Caco-2 (cell line): ENCODE measurements around the gene GSDMA. TPM values are rescaled to one million over a fixed set of nuclear protein-coding genes. Genes with fewer than 3 reads are reported as not detected.

Experiments used
- BruUV-seq: library from RNA; stranded (reverse); fragments of 400-500 nt; replicated peaks from 2 replicates; lab custom pipeline; 2021; lab: Mats Ljungman, UMichigan
- CTCF ChIA-PET: fragments of 300-600 bp; sonication (Branson Sonifier 250); formaldehyde crosslinking; loops from one replicate; lab custom pipeline; 2022; ENCODE audit warnings: antibody characterized with exemption; lab: Charles Lee
- POLR2A ChIA-PET: fragments of 300-600 bp; sonication (Branson Sonifier 250); formaldehyde crosslinking; loops from one replicate; lab custom pipeline; 2022; ENCODE audit warnings: antibody characterized with exemption; lab: Charles Lee
- DNase-seq, 2 experiments: peaks; one replicate each; pipeline versions ENCODE4 v3.0.0 to v3.0.0-alpha.2; 2020 to 2022
- H3K27me3 ChIP-seq: replicated peaks from 2 replicates; pipeline ENCODE4 v1.6.0; 2011; ENCODE audit warnings: low read length; ENCODE audit not compliant: control insufficient read depth, insufficient read depth
- H3K36me3 ChIP-seq: 2 replicates; pipeline ENCODE4 v1.5.1; 2011; ENCODE audit warnings: low read length; ENCODE audit not compliant: control insufficient read depth, insufficient read depth
- H3K4me1 ChIP-seq: fragments of 250-450 bp; sonication (Bioruptor Pico); 2 replicates; pipeline ENCODE4 v1.5.1; 2020; ENCODE audit warnings: mild to moderate bottlenecking
- H3K4me3 ChIP-seq: 2 replicates; pipeline ENCODE4 v1.5.1; 2011; ENCODE audit warnings: low read depth, mild to moderate bottlenecking, control low read depth, low read length
- H3K9me3 ChIP-seq: fragments of 250-450 bp; sonication (Bioruptor Pico); 2 replicates; pipeline ENCODE4 v1.5.1; 2020; ENCODE audit warnings: mild to moderate bottlenecking, moderate library complexity
- H3K27ac Mint-ChIP-seq: one replicate; pipeline ENCODE4 v1.8.0; 2022; ENCODE audit warnings: mixed read lengths; ENCODE audit not compliant: unreplicated experiment
- H3K27me3 Mint-ChIP-seq: one replicate; pipeline ENCODE4 v1.8.0; 2022; ENCODE audit warnings: mixed read lengths; ENCODE audit not compliant: insufficient read depth, unreplicated experiment
- H3K36me3 Mint-ChIP-seq: one replicate; pipeline ENCODE4 v1.8.0; 2022; ENCODE audit warnings: mild to moderate bottlenecking, mixed read lengths; ENCODE audit not compliant: insufficient read depth, unreplicated experiment
- H3K4me1 Mint-ChIP-seq: one replicate; pipeline ENCODE4 v1.8.0; 2022; ENCODE audit warnings: low read depth, mixed read lengths; ENCODE audit not compliant: unreplicated experiment
- H3K4me3 Mint-ChIP-seq: one replicate; pipeline ENCODE4 v1.8.0; 2022; ENCODE audit warnings: mild to moderate bottlenecking, moderate library complexity, mixed read lengths; ENCODE audit not compliant: unreplicated experiment
- H3K9me3 Mint-ChIP-seq: one replicate; pipeline ENCODE4 v1.8.0; 2022; ENCODE audit warnings: mixed read lengths; ENCODE audit not compliant: unreplicated experiment
- CTCF ChIP-seq, 2 experiments: fragments of 200-600 bp in 1 of 2; IDR thresholded peaks; 1 replicate in 1 of 2; 2 replicates in 1 of 2; pipeline versions ENCODE4 v1.5.1 to v1.8.0; 2011 to 2022; ENCODE audit warnings: antibody characterized with exemption in 1 of 2, control low read depth in 1 of 2, inconsistent platforms in 1 of 2, low read depth in 1 of 2, low read length in 1 of 2, mild to moderate bottlenecking in 1 of 2, moderate library complexity in 1 of 2; ENCODE audit not compliant: insufficient read depth in 1 of 2, severe bottlenecking in 1 of 2, unreplicated experiment in 1 of 2
- intact Hi-C: fragments of 100-400 bp; cut with micrococcal nuclease; formaldehyde crosslinking; loops from one replicate; pipeline ENCODE4 v1.10.0; 2022; ENCODE audit not compliant: unreplicated experiment
- total RNA-seq: library from RNA; stranded (reverse); gene quantifications from 2 replicates; pipeline ENCODE4 v1.2.3, GENCODE V29; 2022

The GSDMA gene
- total RNA-seq, 1 experiment from 2014 or later: not detected

GRCh38 chr17:39965017-39965699 lies 2.4 kb downstream of the GSDMA start:
- H3K36me3 ChIP-seq: no peaks in the 10 kb centered on the region
- H3K9me3 ChIP-seq: no peaks in the 10 kb centered on the region
- H3K4me3 Mint-ChIP-seq: no peak overlapping the region
- intact Hi-C loops: no loop called here
- H3K36me3 Mint-ChIP-seq: no peaks in the 10 kb centered on the region
- no peak for TF ChIP-seq CTCF (IDR thresholded peaks at IDR 0.05; ENCODE audit: insufficient read depth in 1 of 2, low read depth in 1 of 2, low read length in 1 of 2, severe bottlenecking in 1 of 2, unreplicated experiment in 1 of 2)
- no peak overlapping the region for H3K4me3 ChIP-seq
- H3K4me1 ChIP-seq: peaks cover 19% of the 10 kb centered on the region
- POLR2A ChIA-PET: no interaction called here
- peaks cover 3% of the 10 kb centered on the region for H3K27me3 Mint-ChIP-seq
- BruUV-seq: no TSS peak
- H3K27me3 ChIP-seq: no peaks in the 10 kb centered on the region
- CTCF ChIA-PET: no interaction called here
- peaks cover 21% of the 10 kb centered on the region for H3K4me1 Mint-ChIP-seq
- no peak overlapping the region for H3K27ac Mint-ChIP-seq
- no peaks in the 10 kb centered on the region for H3K9me3 Mint-ChIP-seq
- no peak for DNase-seq

DNA sequence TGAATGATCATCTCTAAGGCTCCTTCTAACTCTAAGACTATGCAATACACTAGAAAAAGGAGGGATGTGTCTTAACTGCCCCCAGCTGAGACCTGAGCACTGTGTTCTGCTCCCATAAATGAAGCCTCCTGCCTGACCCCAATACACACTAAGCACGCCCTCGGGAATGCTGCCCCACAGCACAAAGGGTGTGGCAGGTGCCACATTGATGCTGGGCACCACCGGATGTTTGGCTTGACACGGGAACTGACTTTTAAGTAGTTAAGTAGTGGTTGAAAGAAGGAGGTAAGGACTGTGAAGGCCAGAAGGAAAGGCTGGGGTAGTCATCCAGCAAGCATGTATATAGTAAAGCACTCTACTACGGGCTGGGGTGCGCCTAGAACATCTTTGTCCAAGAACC lies 4.0 kb downstream of the GSDMA start:
- CTCF ChIA-PET: no interaction called here
- intact Hi-C loops: no loop called here
- no peak for TF ChIP-seq CTCF (IDR thresholded peaks at IDR 0.05; ENCODE audit: insufficient read depth in 1 of 2, low read depth in 1 of 2, low read length in 1 of 2, severe bottlenecking in 1 of 2, unreplicated experiment in 1 of 2)
- BruUV-seq: no TSS peak
- no peak overlapping the region for H3K4me3 Mint-ChIP-seq
- Histone ChIP-seq H3K4me3 (no peak overlapping the region), H3K4me1 (peaks cover 4% of the 10 kb centered on the region; the same call in 1 of the 2 replicates), H3K36me3 (no peaks in the 10 kb centered on the region), H3K9me3 (no peaks in the 10 kb centered on the region), H3K27me3 (no peaks in the 10 kb centered on the region)
- H3K4me1 Mint-ChIP-seq: peaks cover 7% of the 10 kb centered on the region
- no peak for DNase-seq
- H3K27ac Mint-ChIP-seq: no peak overlapping the region
- H3K27me3 Mint-ChIP-seq: peaks cover 3% of the 10 kb centered on the region
- no peaks in the 10 kb centered on the region for H3K36me3 Mint-ChIP-seq
- no peaks in the 10 kb centered on the region for H3K9me3 Mint-ChIP-seq
- POLR2A ChIA-PET: no interaction called here

- no peaks in the 10 kb centered on the region for H3K36me3 Mint-ChIP-seq
- Histone ChIP-seq H3K27me3 (no peaks in the 10 kb centered on the region), H3K4me3 (no peak overlapping the region), H3K4me1 (no peaks in the 10 kb centered on the region), H3K9me3 (no peaks in the 10 kb centered on the region), H3K36me3 (no peaks in the 10 kb centered on the region)
- peaks cover 7% of the 10 kb centered on the region for H3K4me1 Mint-ChIP-seq
- H3K27me3 Mint-ChIP-seq: peaks cover 3% of the 10 kb centered on the region
- intact Hi-C loops: no loop called here
- no peak overlapping the region for H3K4me3 Mint-ChIP-seq
- no peak for DNase-seq
- ChIA-PET CTCF (interaction anchor here (0.6 kb wide), 1 partner anchor 295 kb away, joined by 4 read pairs; no protein-coding TSS in a partner anchor), POLR2A (no interaction called here)
- no TSS peak for BruUV-seq
- no peak overlapping the region for H3K27ac Mint-ChIP-seq
- H3K9me3 Mint-ChIP-seq: no peaks in the 10 kb centered on the region
- TF ChIP-seq CTCF (IDR thresholded peaks at IDR 0.05; ENCODE audit: insufficient read depth in 1 of 2, low read depth in 1 of 2, low read length in 1 of 2, severe bottlenecking in 1 of 2, unreplicated experiment in 1 of 2): no peak
These were observed 6.0 kb downstream of the GSDMA start for GRCh38 chr17:39968761-39969160.
